IPS-15b (cell line): ENCODE data around the gene SUMO4.

Experiments used
- H3K27me3 ChIP-seq: one replicate; pipeline ENCODE4 v1.6.1; 2013; ENCODE audit warnings: low read length; ENCODE audit not compliant: control insufficient read depth, insufficient read depth
- H3K36me3 ChIP-seq: one replicate; pipeline ENCODE4 v1.6.1; 2013; ENCODE audit warnings: low read length; ENCODE audit not compliant: control insufficient read depth, insufficient read depth
- H3K4me1 ChIP-seq: one replicate; pipeline ENCODE4 v1.6.1; 2013; ENCODE audit warnings: mild to moderate bottlenecking, low read length; ENCODE audit not compliant: control insufficient read depth, insufficient read depth
- H3K4me3 ChIP-seq: one replicate; pipeline ENCODE4 v1.5.1; 2013; ENCODE audit warnings: low read depth, low read length
- H3K9ac ChIP-seq: one replicate; pipeline ENCODE4 v1.6.1; 2013; ENCODE audit warnings: low read depth, mild to moderate bottlenecking, low read length
- H3K9me3 ChIP-seq: one replicate; pipeline ENCODE4 v1.6.1; 2013; ENCODE audit warnings: mild to moderate bottlenecking, low read length; ENCODE audit not compliant: control insufficient read depth, insufficient read depth

The SUMO4 gene

GRCh38 chr6:149421132-149421531 is 21.1 kb downstream of the SUMO4 start:
- Histone ChIP-seq H3K4me1 (peaks cover 7% of the 10 kb centered on the region), H3K9me3 (no peaks in the 10 kb centered on the region), H3K9ac (no peak overlapping the region), H3K27me3 (no peaks in the 10 kb centered on the region), H3K4me3 (no peak overlapping the region), H3K36me3 (no peaks in the 10 kb centered on the region)

GRCh38 chr6:149422581-149422980 is 22.5 kb downstream of the SUMO4 start:
- Histone ChIP-seq H3K9me3 (no peaks in the 10 kb centered on the region), H3K4me1 (peaks cover 7% of the 10 kb centered on the region), H3K4me3 (no peak overlapping the region), H3K27me3 (no peaks in the 10 kb centered on the region), H3K36me3 (no peaks in the 10 kb centered on the region), H3K9ac (no peak overlapping the region)

- no peaks in the 10 kb centered on the region for H3K9me3 ChIP-seq
- H3K4me3 ChIP-seq = no peak overlapping the region
- no peak overlapping the region for H3K9ac ChIP-seq
- H3K27me3 ChIP-seq = no peaks in the 10 kb centered on the region
- H3K36me3 ChIP-seq = no peaks in the 10 kb centered on the region
- peaks cover 7% of the 10 kb centered on the region for H3K4me1 ChIP-seq
Measured at GRCh38 chr6:149423964-149424440, 23.9 kb downstream of the SUMO4 start.

- Histone ChIP-seq H3K9me3 (no peaks in the 10 kb centered on the region), H3K4me3 (no peak overlapping the region), H3K36me3 (no peaks in the 10 kb centered on the region), H3K9ac (no peak overlapping the region), H3K4me1 (peaks cover 7% of the 10 kb centered on the region), H3K27me3 (no peaks in the 10 kb centered on the region)
Measured at GRCh38 chr6:149425224-149425623, 25.2 kb downstream of the SUMO4 start.

- H3K4me3 ChIP-seq = no peak overlapping the region
- H3K9ac ChIP-seq = no peak overlapping the region
- H3K36me3 ChIP-seq = no peaks in the 10 kb centered on the region
- peaks cover 7% of the 10 kb centered on the region for H3K4me1 ChIP-seq
- H3K27me3 ChIP-seq = no peaks in the 10 kb centered on the region
- no peaks in the 10 kb centered on the region for H3K9me3 ChIP-seq
Measured at GRCh38 chr6:149425754-149426153, 25.7 kb downstream of the SUMO4 start.

GRCh38 chr6:149428606-149429005 is 28.5 kb downstream of the SUMO4 start:
- Histone ChIP-seq H3K4me3 (no peak overlapping the region), H3K9ac (no peak overlapping the region), H3K4me1 (peaks cover 6% of the 10 kb centered on the region), H3K27me3 (no peaks in the 10 kb centered on the region), H3K36me3 (no peaks in the 10 kb centered on the region), H3K9me3 (no peaks in the 10 kb centered on the region)

GRCh38 chr6:149429427-149430360 is 29.6 kb downstream of the SUMO4 start:
- H3K4me1 ChIP-seq = no peaks in the 10 kb centered on the region
- no peak overlapping the region for H3K9ac ChIP-seq
- H3K36me3 ChIP-seq = no peaks in the 10 kb centered on the region
- no peak overlapping the region for H3K4me3 ChIP-seq
- H3K9me3 ChIP-seq = no peaks in the 10 kb centered on the region
- no peaks in the 10 kb centered on the region for H3K27me3 ChIP-seq

- Histone ChIP-seq H3K9me3 (no peaks in the 10 kb centered on the region), H3K4me3 (no peak overlapping the region), H3K9ac (no peak overlapping the region), H3K36me3 (no peaks in the 10 kb centered on the region), H3K4me1 (no peaks in the 10 kb centered on the region), H3K27me3 (no peaks in the 10 kb centered on the region)
Measured at GRCh38 chr6:149431905-149432775, 32.1 kb downstream of the SUMO4 start.

- Histone ChIP-seq H3K9ac (no peak overlapping the region), H3K4me3 (no peak overlapping the region), H3K36me3 (no peaks in the 10 kb centered on the region), H3K27me3 (no peaks in the 10 kb centered on the region), H3K4me1 (no peaks in the 10 kb centered on the region), H3K9me3 (no peaks in the 10 kb centered on the region)
Measured at GRCh38 chr6:149433405-149433804, 33.3 kb downstream of the SUMO4 start.

- Histone ChIP-seq H3K27me3 (no peaks in the 10 kb centered on the region), H3K4me3 (no peak overlapping the region), H3K9me3 (no peaks in the 10 kb centered on the region), H3K4me1 (no peaks in the 10 kb centered on the region), H3K36me3 (no peaks in the 10 kb centered on the region), H3K9ac (no peak overlapping the region)
Measured at GRCh38 chr6:149433881-149434280, 33.8 kb downstream of the SUMO4 start.

- no peaks in the 10 kb centered on the region for H3K27me3 ChIP-seq
- H3K4me1 ChIP-seq = peaks cover 2% of the 10 kb centered on the region
- H3K9ac ChIP-seq = no peak overlapping the region
- no peaks in the 10 kb centered on the region for H3K36me3 ChIP-seq
- no peaks in the 10 kb centered on the region for H3K9me3 ChIP-seq
- H3K4me3 ChIP-seq = no peak overlapping the region
Measured at GRCh38 chr6:149435919-149436586, 36.0 kb downstream of the SUMO4 start.
